HCT116 (cell line): ENCODE results near the gene COG8. TPM values are rescaled to one million over a fixed set of nuclear protein-coding genes. Genes with fewer than 3 reads are reported as not detected.

Experiments
- ATAC-seq: fragments of 200-7000 bp; cut with Tn5 transposase; 2 replicates; pipeline ENCODE4 v1.9.1; 2020; ENCODE audit warnings: mild to moderate bottlenecking, moderate library complexity
- BruUV-seq: library from RNA; stranded (reverse); fragments of 400-500 nt; replicated peaks from 2 replicates; lab custom pipeline; 2021; lab: Mats Ljungman, UMichigan
- CTCF ChIA-PET: fragments of 300-600 bp; sonication (Branson Sonifier 250); formaldehyde crosslinking; loops from one replicate; lab custom pipeline; 2021; ENCODE audit warnings: antibody characterized with exemption; lab: Charles Lee
- POLR2A ChIA-PET: fragments of 300-600, 350-600 bp; sonication (Branson Sonifier 250); formaldehyde crosslinking; loops from one replicate; lab custom pipeline; 2021; ENCODE audit warnings: antibody characterized with exemption; lab: Charles Lee
- RAD21 ChIA-PET, 2 experiments: fragments of 300-600 bp; sonication (Branson Sonifier 250); formaldehyde crosslinking; loops; one replicate each; lab custom pipeline; 2023; ENCODE audit warnings: low total read pairs in 2 of 2; ENCODE audit not compliant: uncharacterized antibody in 2 of 2, unreplicated experiment in 2 of 2, low non-redundant PET in 1 of 2; lab: Charles Lee
- DNase-seq: peaks from one replicate; pipeline ENCODE4 v3.0.0-alpha.2; 2010; ENCODE audit warnings: low read depth, low spot score
- H2AFZ ChIP-seq: fragments of 200-600 bp; shearing (Covaris generic), sonication (generic); 2 replicates; pipeline ENCODE4 v1.6.1; 2017; ENCODE audit warnings: low read depth, mixed run types, mixed read lengths, antibody characterized with exemption, low read length; ENCODE audit not compliant: poor library complexity, severe bottlenecking
- H3K27ac ChIP-seq: 2 replicates; pipeline ENCODE4 v1.5.1; 2012; ENCODE audit warnings: low read depth, low read length
- H3K27me3 ChIP-seq: fragments of 200-600 bp; sonication (generic); 2 replicates; pipeline ENCODE4 v1.6.1; 2016; ENCODE audit warnings: mixed run types, low read length, mixed read lengths; ENCODE audit not compliant: insufficient read depth
- H3K36me3 ChIP-seq, 2 experiments: fragments of 200-500 bp in 1 of 2; fragments of 200-600 bp in 1 of 2; sonication (Bioruptor generic) in 1 of 2; sonication (generic) in 1 of 2; 2 replicates each; pipeline versions ENCODE4 v1.5.1 to v1.6.1; 2014 to 2016; ENCODE audit warnings: low read length in 2 of 2, inconsistent platforms in 1 of 2, mixed read lengths in 1 of 2, mixed run types in 1 of 2; ENCODE audit not compliant: insufficient read depth in 2 of 2, control insufficient read depth in 1 of 2
- H3K4me1 ChIP-seq, 2 experiments: fragments of 200-600 bp in 1 of 2; sonication (generic) in 1 of 2; 2 replicates each; pipeline versions ENCODE4 v1.5.1 to v1.6.1; 2012 to 2017; ENCODE audit warnings: low read length in 2 of 2, inconsistent platforms in 1 of 2, mild to moderate bottlenecking in 1 of 2, mixed read lengths in 1 of 2, mixed run types in 1 of 2, moderate library complexity in 1 of 2; ENCODE audit not compliant: insufficient read depth in 2 of 2, control insufficient read depth in 1 of 2
- H3K4me2 ChIP-seq: fragments of 200-600 bp; sonication (generic); 2 replicates; pipeline ENCODE4 v1.6.1; 2017; ENCODE audit warnings: mixed run types, low read length, mixed read lengths
- H3K4me3 ChIP-seq, 2 experiments: fragments of 200-600 bp in 1 of 2; sonication (generic) in 1 of 2; replicated peaks in 1 of 2; 2 replicates each; pipeline ENCODE4 v1.5.1; 2011 to 2016; ENCODE audit warnings: low read length in 2 of 2, control low read depth in 1 of 2, low read depth in 1 of 2, mild to moderate bottlenecking in 1 of 2, mixed read lengths in 1 of 2, mixed run types in 1 of 2
- H3K79me2 ChIP-seq: fragments of 200-600 bp; sonication (generic); 2 replicates; pipeline ENCODE4 v1.6.1; 2017; ENCODE audit warnings: mild to moderate bottlenecking, mixed run types, low read length, moderate library complexity, mixed read lengths; ENCODE audit not compliant: insufficient read depth
- H3K9ac ChIP-seq: fragments of 200-600 bp; sonication (generic); 2 replicates; pipeline ENCODE4 v1.6.1; 2016; ENCODE audit warnings: low read length, mixed read lengths
- H3K9me2 ChIP-seq: fragments of 200-600 bp; sonication (generic), shearing (Covaris generic); 2 replicates; pipeline ENCODE4 v1.6.1; 2017; ENCODE audit warnings: mixed run types, mild to moderate bottlenecking, moderate library complexity; ENCODE audit not compliant: insufficient read depth
- H3K9me3 ChIP-seq, 2 experiments: fragments of 200-500 bp in 1 of 2; fragments of 200-600 bp in 1 of 2; sonication (Bioruptor generic) in 1 of 2; sonication (generic) in 1 of 2; 2 replicates each; pipeline ENCODE4 v1.6.1; 2014 to 2017; ENCODE audit warnings: low read length in 2 of 2, mixed read lengths in 2 of 2, inconsistent platforms in 1 of 2, low read depth in 1 of 2, mild to moderate bottlenecking in 1 of 2, mixed run types in 1 of 2, moderate library complexity in 1 of 2; ENCODE audit not compliant: control insufficient read depth in 1 of 2, insufficient read depth in 1 of 2
- H4K20me1 ChIP-seq: fragments of 200-600 bp; sonication (generic), shearing (Covaris generic); 2 replicates; pipeline ENCODE4 v1.6.1; 2017; ENCODE audit warnings: mixed run types, mild to moderate bottlenecking, moderate library complexity; ENCODE audit not compliant: insufficient read depth
- CBX3 ChIP-seq: IDR thresholded peaks from 2 replicates; pipeline ENCODE4 v1.6.1; 2012; ENCODE audit warnings: low read depth
- EZH2 ChIP-seq: fragments of 200-600 bp; sonication (generic); IDR thresholded peaks from 2 replicates; pipeline ENCODE4 v1.6.1; 2017; ENCODE audit warnings: antibody characterized with exemption, mixed run types
- EZH2phosphoT487 ChIP-seq: fragments of 200-600 bp; IDR thresholded peaks from 2 replicates; pipeline ENCODE4 v1.6.1; 2018; ENCODE audit warnings: antibody characterized with exemption, borderline replicate concordance
- MAX ChIP-seq: IDR thresholded peaks from 2 replicates; pipeline ENCODE4 v1.6.1; 2012
- POLR2A ChIP-seq: IDR thresholded peaks from 2 replicates; pipeline ENCODE4 v1.7.0; 2011; ENCODE audit warnings: borderline replicate concordance; ENCODE audit not compliant: insufficient read depth, insufficient read length; ENCODE audit errors: extremely low read depth
- RAD21 ChIP-seq: IDR thresholded peaks from 2 replicates; pipeline ENCODE4 v1.6.1; 2012; ENCODE audit warnings: low read depth, mild to moderate bottlenecking
- SIN3A ChIP-seq: IDR thresholded peaks from 2 replicates; pipeline ENCODE4 v1.6.1; 2012; ENCODE audit warnings: low read depth
- TCF7L2 ChIP-seq: IDR thresholded peaks from 2 replicates; pipeline ENCODE4 v1.7.0; 2011; ENCODE audit warnings: borderline replicate concordance, inconsistent platforms; ENCODE audit not compliant: insufficient read depth, insufficient read length; ENCODE audit errors: extremely low read depth
- YY1 ChIP-seq: IDR thresholded peaks from 2 replicates; pipeline ENCODE4 v1.6.1; 2011; ENCODE audit warnings: low read length, low read depth, moderate library complexity, mild to moderate bottlenecking; ENCODE audit not compliant: insufficient replicate concordance; ENCODE audit errors: extremely low read depth
- ZFX ChIP-seq: fragments of 450-650 bp; IDR thresholded peaks from 2 replicates; pipeline ENCODE4 v1.6.1; 2017
- intact Hi-C: fragments of 100-400 bp; cut with micrococcal nuclease; formaldehyde crosslinking; loops from 2 replicates; pipeline ENCODE4 v1.10.0; 2022
- total RNA-seq: library from RNA; stranded (reverse); gene quantifications from one replicate; pipeline ENCODE4 v1.2.1, GENCODE V29; 2021; ENCODE audit not compliant: unreplicated experiment
- TF ChIP-seq, protein P1 (sequence below): IDR thresholded peaks from 2 replicates; pipeline ENCODE4 v1.6.1; 2011; ENCODE audit warnings: mild to moderate bottlenecking, low read length, moderate library complexity; ENCODE audit not compliant: insufficient replicate concordance; ENCODE audit errors: extremely low read depth
- TF ChIP-seq, protein P2 (sequence below): IDR thresholded peaks from 2 replicates; pipeline ENCODE4 v1.6.1; 2012
- TF ChIP-seq, protein P3 (sequence below): IDR thresholded peaks from 2 replicates; pipeline ENCODE4 v1.6.1; 2012; ENCODE audit warnings: low read depth
- TF ChIP-seq, protein P4 (sequence below), 3 experiments: fragments of 200-600 bp in 1 of 3; sonication (generic) in 1 of 3; IDR thresholded peaks in 2 of 3; conservative IDR thresholded peaks in 1 of 3; 2 replicates each; pipeline ENCODE4 v1.5.1; 2012 to 2017; ENCODE audit warnings: low read depth in 2 of 3, low read length in 2 of 3, antibody characterized with exemption in 1 of 3, borderline replicate concordance in 1 of 3, control low read depth in 1 of 3, mild to moderate bottlenecking in 1 of 3, mixed read lengths in 1 of 3, mixed run types in 1 of 3, moderate library complexity in 1 of 3; ENCODE audit not compliant: insufficient read depth in 1 of 3

The COG8 gene
- total RNA-seq, 1 experiment from 2014 or later, result 50.3 TPM

DNA sequence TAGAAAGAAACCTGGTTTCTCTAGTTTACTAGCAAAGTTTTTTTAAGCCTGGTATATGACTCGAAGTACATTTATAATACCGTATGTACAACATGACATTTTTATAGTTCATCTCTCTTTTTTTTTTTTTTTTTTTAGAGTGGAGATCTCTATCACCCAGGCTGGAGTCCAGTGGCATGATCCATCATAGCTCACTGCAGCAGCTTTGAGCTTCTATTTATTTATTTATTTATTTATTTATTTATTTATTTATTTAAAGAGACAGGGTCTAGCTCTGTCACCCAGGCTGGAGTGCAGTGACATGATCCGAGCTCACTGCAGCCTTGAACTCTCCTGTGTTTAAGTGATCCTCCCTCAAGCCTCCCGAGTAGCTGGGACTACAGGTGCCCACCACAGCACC, 54.1 kb downstream of the COG8 start:
- Histone ChIP-seq H3K9me2 (no peaks in the 10 kb centered on the region), H3K4me3 (no peak overlapping the region), H3K4me1 (no peaks in the 10 kb centered on the region), H3K36me3 (0 out of 4 replicates have a peak, but pooled peaks cover 0 to 3% of the 10 kb centered on the region in 2 experiments), H3K79me2 (no peaks in the 10 kb centered on the region), H3K9me3 (no peaks in the 10 kb centered on the region), H3K4me2 (no peak overlapping the region), H3K27me3 (no peaks in the 10 kb centered on the region), H3K9ac (no peak overlapping the region), H2AFZ (no peak overlapping the region), H4K20me1 (no peaks in the 10 kb centered on the region; the same call in 1 of the 2 replicates)
- ChIA-PET POLR2A (no interaction called here), RAD21 (no interaction called here), CTCF (interaction anchor here (1.1 to 4.3 kb wide), 4 partner anchors 16 to 438 kb away, joined by 4 to 30 read pairs (median 4); no protein-coding TSS in a partner anchor)
- intact Hi-C loops, result no loop called here
- DNase-seq (no peak), ATAC-seq (no peak)
- no peak for TF ChIP-seq RAD21
- no peak for TF ChIP-seq EZH2
- TF ChIP-seq, protein P1, sequence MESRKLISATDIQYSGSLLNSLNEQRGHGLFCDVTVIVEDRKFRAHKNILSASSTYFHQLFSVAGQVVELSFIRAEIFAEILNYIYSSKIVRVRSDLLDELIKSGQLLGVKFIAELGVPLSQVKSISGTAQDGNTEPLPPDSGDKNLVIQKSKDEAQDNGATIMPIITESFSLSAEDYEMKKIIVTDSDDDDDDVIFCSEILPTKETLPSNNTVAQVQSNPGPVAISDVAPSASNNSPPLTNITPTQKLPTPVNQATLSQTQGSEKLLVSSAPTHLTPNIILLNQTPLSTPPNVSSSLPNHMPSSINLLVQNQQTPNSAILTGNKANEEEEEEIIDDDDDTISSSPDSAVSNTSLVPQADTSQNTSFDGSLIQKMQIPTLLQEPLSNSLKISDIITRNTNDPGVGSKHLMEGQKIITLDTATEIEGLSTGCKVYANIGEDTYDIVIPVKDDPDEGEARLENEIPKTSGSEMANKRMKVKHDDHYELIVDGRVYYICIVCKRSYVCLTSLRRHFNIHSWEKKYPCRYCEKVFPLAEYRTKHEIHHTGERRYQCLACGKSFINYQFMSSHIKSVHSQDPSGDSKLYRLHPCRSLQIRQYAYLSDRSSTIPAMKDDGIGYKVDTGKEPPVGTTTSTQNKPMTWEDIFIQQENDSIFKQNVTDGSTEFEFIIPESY, result no peak
- TF ChIP-seq, protein P2, sequence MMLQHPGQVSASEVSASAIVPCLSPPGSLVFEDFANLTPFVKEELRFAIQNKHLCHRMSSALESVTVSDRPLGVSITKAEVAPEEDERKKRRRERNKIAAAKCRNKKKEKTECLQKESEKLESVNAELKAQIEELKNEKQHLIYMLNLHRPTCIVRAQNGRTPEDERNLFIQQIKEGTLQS, result no peak
- TF ChIP-seq YY1, result no peak
- TF ChIP-seq, protein P3, sequence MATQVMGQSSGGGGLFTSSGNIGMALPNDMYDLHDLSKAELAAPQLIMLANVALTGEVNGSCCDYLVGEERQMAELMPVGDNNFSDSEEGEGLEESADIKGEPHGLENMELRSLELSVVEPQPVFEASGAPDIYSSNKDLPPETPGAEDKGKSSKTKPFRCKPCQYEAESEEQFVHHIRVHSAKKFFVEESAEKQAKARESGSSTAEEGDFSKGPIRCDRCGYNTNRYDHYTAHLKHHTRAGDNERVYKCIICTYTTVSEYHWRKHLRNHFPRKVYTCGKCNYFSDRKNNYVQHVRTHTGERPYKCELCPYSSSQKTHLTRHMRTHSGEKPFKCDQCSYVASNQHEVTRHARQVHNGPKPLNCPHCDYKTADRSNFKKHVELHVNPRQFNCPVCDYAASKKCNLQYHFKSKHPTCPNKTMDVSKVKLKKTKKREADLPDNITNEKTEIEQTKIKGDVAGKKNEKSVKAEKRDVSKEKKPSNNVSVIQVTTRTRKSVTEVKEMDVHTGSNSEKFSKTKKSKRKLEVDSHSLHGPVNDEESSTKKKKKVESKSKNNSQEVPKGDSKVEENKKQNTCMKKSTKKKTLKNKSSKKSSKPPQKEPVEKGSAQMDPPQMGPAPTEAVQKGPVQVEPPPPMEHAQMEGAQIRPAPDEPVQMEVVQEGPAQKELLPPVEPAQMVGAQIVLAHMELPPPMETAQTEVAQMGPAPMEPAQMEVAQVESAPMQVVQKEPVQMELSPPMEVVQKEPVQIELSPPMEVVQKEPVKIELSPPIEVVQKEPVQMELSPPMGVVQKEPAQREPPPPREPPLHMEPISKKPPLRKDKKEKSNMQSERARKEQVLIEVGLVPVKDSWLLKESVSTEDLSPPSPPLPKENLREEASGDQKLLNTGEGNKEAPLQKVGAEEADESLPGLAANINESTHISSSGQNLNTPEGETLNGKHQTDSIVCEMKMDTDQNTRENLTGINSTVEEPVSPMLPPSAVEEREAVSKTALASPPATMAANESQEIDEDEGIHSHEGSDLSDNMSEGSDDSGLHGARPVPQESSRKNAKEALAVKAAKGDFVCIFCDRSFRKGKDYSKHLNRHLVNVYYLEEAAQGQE, result no peak
- no peak for TF ChIP-seq ZFX
- TF ChIP-seq EZH2phosphoT487, result no peak
- TF ChIP-seq CBX3, result no peak
- TF ChIP-seq SIN3A, result no peak
- no peak for TF ChIP-seq MAX
- TF ChIP-seq, protein P4, sequence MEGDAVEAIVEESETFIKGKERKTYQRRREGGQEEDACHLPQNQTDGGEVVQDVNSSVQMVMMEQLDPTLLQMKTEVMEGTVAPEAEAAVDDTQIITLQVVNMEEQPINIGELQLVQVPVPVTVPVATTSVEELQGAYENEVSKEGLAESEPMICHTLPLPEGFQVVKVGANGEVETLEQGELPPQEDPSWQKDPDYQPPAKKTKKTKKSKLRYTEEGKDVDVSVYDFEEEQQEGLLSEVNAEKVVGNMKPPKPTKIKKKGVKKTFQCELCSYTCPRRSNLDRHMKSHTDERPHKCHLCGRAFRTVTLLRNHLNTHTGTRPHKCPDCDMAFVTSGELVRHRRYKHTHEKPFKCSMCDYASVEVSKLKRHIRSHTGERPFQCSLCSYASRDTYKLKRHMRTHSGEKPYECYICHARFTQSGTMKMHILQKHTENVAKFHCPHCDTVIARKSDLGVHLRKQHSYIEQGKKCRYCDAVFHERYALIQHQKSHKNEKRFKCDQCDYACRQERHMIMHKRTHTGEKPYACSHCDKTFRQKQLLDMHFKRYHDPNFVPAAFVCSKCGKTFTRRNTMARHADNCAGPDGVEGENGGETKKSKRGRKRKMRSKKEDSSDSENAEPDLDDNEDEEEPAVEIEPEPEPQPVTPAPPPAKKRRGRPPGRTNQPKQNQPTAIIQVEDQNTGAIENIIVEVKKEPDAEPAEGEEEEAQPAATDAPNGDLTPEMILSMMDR (IDR thresholded peaks at IDR 0.05 in 2 of 3, conservative IDR thresholded peaks at IDR 0.05 in 1 of 3; ENCODE audit: borderline replicate concordance in 1 of 3, insufficient read depth in 1 of 3, low read depth in 2 of 3, low read length in 2 of 3), result no peak
- no peak for TF ChIP-seq POLR2A
- TF ChIP-seq TCF7L2, result no peak
- TF ChIP-seq, all 23 proteins: peak for 0
- H3K27ac ChIP-seq, result no peak overlapping the region
- no TSS peak for BruUV-seq
